SKM-1 treated with dmso at 0.1 percent for 144 hours (cell line): ENCODE results near the gene CNTN5.
"Not testable (repeated sequence)": the region's sequence is repeated elsewhere in the genome, so short reads cannot be mapped to it uniquely, and the experiment has no call there.

Experiments
- DNase-seq: peaks from one replicate; lab custom pipeline; 2025; ENCODE audit not compliant: unreplicated experiment; lab: John Stamatoyannopoulos, UW

CNTN5 gene

GRCh38 chr11:100177651-100178050 is 1156.9 kb downstream of the CNTN5 start:
- DNase-seq, result no peak

DNA sequence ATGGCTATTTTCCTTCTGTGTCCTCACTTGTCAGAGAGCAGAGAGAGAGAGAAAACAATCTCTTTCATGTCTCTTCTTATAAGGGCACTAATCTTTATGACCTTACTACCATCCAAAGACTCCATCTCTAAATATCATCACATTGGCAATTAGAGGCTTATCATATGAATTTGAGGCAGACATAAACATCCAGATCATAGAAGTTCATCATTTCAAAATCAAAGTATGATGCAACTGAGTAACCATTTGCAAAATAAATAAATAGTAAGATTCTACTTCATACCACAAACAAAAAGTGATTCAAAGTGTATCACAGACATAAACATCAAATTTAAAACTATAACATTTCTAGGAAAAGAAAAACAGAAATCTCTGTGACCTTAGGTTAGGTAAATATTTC is 1161.6 kb downstream of the CNTN5 start:
- no peak for DNase-seq

- no peak for DNase-seq
These were observed 1162.2 kb downstream of the CNTN5 start for GRCh38 chr11:100182927-100183326.

DNA sequence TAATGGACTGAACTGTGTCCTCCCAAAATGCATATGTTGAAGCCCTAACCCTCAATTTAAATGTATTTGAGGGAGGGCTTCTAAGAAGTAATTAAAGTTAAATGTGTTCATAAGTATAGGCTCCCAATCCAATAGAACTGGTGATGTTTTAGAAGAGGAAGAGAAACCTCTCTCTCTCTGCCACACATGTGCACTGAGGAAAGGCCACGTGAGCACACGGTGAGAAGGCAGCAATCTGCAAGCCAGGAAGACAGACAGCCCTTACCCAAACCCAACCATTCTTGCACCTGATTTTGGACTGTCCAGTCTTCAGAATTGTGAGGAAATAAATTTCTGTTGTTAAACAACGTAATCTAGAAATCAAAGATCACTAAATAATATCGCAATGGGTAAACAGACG is 1164.8 kb downstream of the CNTN5 start:
- DNase-seq, result no peak

- DNase-seq, result no peak
These were observed 1167.5 kb downstream of the CNTN5 start for GRCh38 chr11:100188137-100188783.

DNA sequence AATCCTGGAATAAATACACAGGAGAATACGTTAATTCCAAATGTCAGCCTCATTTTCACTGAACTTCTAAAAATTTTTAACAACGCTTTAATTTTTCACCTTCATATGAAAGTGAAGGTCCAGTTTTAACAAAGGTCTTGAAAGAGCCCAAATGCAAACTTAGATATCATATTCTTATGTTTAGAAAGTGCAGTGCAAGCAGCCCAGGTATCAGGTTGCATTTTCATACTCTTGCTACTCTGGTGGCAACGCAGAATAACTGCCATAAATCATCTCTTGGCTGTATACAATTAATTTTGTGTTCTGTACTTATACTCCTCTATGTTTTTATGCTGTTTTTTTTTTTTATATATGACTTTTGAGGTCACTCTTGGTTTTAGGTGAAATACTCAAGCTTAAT is 1169.6 kb downstream of the CNTN5 start:
- DNase-seq, result no peak

DNA sequence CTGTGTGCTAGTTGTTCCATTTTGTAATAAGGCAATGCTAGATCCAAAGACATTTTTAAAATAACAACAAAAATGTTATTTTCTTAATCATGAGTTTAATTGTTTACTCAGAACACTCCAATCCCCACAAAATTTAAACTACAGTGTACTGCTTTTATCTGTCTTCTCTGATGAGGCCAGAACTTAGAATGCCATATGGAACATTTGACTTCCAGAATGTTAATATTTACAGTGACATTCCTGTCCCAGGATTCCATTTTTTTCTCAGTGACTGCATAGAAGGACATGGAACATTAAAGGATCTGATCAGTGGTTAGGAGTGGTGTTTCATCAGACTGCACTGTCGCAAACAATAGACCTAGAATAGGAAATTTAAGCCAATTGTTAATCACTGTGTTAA is 1171.4 kb downstream of the CNTN5 start:
- no peak for DNase-seq

- DNase-seq, result no peak
These were observed 1183.0 kb downstream of the CNTN5 start for GRCh38 chr11:100203789-100204188.

GRCh38 chr11:100205926-100206325 is 1185.2 kb downstream of the CNTN5 start:
- DNase-seq, result no peak

- no peak for DNase-seq
These were observed 1187.5 kb downstream of the CNTN5 start for GRCh38 chr11:100208207-100208606.

- no peak for DNase-seq
These were observed 1194.0 kb downstream of the CNTN5 start for GRCh38 chr11:100214791-100215190.

DNA sequence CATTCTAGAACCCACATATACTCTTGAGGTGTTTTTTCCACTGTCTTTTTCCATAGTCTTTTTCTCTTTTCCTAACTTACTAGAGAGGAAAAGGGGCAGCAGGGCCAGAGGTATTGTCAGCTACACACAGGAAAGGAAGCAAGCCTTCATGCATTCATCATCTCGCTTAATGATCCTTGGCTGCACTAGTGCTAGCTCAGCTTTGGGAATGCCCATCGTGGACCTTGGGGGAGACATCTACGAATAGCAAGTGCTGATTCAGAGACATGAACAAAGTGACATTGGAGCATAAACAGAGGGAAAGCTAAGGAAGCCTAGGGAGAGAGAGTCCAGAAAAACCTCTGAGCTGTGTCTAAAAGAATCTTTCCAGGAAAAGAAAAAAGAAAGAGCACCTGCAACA is 1200.1 kb downstream of the CNTN5 start:
- no peak for DNase-seq

GRCh38 chr11:100221791-100222190 is 1201.0 kb downstream of the CNTN5 start:
- no peak for DNase-seq

DNA sequence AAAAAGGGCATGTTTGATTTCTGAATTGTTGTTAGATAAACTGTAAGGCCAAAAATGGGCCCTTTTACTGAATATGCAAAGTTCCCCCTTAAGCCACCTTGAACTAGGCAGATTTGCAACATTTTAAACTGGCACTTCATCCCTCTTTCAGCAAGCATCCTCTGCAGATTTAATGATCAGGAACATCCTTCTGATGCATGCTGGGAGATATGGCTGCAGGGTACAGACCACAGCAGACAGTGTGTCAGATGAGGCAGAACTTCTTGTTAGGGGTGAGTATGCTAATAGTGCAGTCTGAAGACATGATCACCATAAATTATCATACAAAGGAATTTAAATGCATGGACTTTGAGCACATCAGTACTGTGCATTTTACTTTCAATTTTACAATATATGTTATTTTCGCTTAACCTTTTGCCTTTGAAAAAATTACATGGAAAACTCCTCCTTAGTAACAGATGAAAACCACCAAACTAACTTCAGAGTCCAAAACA is 1203.8 kb downstream of the CNTN5 start:
- DNase-seq, result no peak

- no peak for DNase-seq
These were observed 1208.3 kb downstream of the CNTN5 start for GRCh38 chr11:100229086-100229485.

- DNase-seq, result no peak
These were observed 1211.3 kb downstream of the CNTN5 start for GRCh38 chr11:100232006-100232405.

GRCh38 chr11:100235085-100235484 is 1214.3 kb downstream of the CNTN5 start:
- DNase-seq, result no peak

DNA sequence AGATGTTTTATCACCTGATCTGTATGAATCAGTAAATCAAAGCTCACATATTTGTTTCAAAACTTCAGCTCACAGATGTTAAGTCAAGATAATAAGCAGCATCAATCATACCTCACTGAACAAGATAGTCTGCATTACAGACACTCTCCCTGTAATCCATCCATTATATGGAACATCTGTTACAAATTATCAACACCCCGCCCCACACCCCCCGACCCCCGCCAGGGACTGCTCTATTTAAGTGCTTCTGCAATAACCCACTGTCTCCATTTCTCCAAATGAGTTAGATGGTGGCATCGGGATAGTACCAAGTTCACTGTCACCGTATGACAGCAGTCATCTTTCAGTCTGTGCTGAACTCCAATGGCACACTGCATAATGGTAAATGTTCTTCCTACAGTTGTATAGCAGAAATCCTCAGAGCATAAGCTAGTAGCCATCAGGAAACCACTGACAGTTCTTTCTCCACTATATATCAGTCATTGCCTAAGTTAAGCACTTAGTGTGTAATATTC is 1219.3 kb downstream of the CNTN5 start:
- no peak for DNase-seq

DNA sequence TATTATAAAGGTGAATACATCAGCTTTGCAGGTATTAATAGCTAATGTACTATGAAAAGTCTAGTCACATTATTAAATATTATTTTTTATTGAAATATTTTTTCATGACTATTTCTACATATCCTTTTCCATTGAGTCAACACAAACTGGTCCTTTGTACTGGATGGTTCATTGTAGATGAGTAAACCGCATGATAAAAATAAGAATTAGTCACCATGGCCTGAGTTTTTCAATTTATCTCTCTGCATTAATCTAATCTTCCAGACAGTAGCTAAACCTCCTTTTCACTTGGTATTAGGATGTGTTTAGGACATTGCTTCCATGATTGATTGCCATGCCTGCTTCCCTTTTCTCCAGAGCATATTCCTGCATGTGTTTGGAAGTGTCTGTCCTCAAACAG is 1227.0 kb downstream of the CNTN5 start:
- no peak for DNase-seq

GRCh38 chr11:100257238-100257803 is 1236.6 kb downstream of the CNTN5 start:
- DNase-seq, result not testable (repeated sequence)

DNA sequence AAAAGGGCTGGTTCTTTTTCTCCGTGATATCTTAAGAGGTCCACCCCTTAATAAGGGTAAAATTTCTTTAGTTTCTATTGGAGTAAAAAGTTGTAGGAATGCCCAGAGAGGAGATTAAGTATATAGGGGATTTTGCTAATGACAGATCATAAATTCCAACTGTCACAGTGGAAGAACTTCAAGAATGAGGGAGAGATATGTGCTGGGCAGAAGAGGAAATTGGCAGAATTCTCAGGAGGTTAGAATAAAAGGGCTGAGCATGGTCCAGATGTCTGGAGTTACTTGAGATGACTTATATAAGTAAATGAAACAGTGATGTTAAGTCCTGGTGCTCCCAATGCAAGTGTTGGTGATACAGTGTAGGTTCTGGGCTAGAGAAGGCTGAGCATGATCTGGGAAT is 1248.8 kb downstream of the CNTN5 start:
- DNase-seq, result no peak

GRCh38 chr11:100273066-100273815 is 1252.5 kb downstream of the CNTN5 start:
- DNase-seq, result no peak
